ENCODE results near the gene ANKRD34C. TPM values are rescaled to one million over a fixed set of nuclear protein-coding genes. Genes with fewer than 3 reads are reported as not detected.

ANKRD34C gene
- total and polyA plus RNA-seq, 12 donors, result 0.01 to 2.8 (median 0.39) TPM; not detected in 1

GRCh38 chr15:79310985-79311900, 28.7 kb downstream of the ANKRD34C start, which contains the start of gene TMED3:
Gene TMED3, plus strand, starts transcription at chr15:79311112. Its CDS starts 138 bp downstream, at chr15:79311250.
- Histone ChIP-seq H3K27me3 (peaks cover 0 to 17% (median 8%) of the 10 kb centered on the region in 7 donors), H3K27ac (peak within 1 kb of the TSS in 5 of 10 donors; percentile 16 to 71 (median 34)), H3K36me3 (peaks cover 0 to 31% (median 10%) of the 10 kb centered on the region in 9 donors), H3K9me3 (no peaks in the 10 kb centered on the region), H3K4me3 (peak within 1 kb of the TSS; percentile 64 to 95 (median 76)), H3K4me1 (peaks cover 0 to 21% (median 15%) of the 10 kb centered on the region in 9 donors)
- 1 to 2% methylated on average over 52 to 69 of the region's 76 CpGs for WGBS, 2 donors
- peak in 4 of 9 donors; percentile 16 to 31 (median 20) for TF ChIP-seq CTCF (IDR thresholded peaks at IDR 0.05)
- DNase-seq, result peak; percentile 44 to 72
- intact Hi-C loops (cut with DNase I), result no loop called here
- peak; percentile 82 to 95 (median 92) for ATAC-seq

- WGBS, 2 donors, result 74 to 75% methylated on average over 8 of the region's 8 CpGs
- TF ChIP-seq CTCF (IDR thresholded peaks at IDR 0.05), result no peak
- Histone ChIP-seq H3K36me3 (peaks cover 0 to 38% (median 10%) of the 10 kb centered on the region in 9 donors), H3K4me1 (peaks cover 0 to 21% (median 15%) of the 10 kb centered on the region in 9 donors), H3K4me3 (peak overlapping the region; percentile 64 to 95 (median 76)), H3K9me3 (no peaks in the 10 kb centered on the region), H3K27ac (peak overlapping the region in 1 of 10 donors; percentile 71), H3K27me3 (peaks cover 0 to 14% (median 8%) of the 10 kb centered on the region in 7 donors)
- no peak for ATAC-seq
- intact Hi-C loops (cut with DNase I), result no loop called here
- no peak for DNase-seq
These were observed 29.5 kb downstream of the ANKRD34C start for GRCh38 chr15:79311901-79312553.

GRCh38 chr15:79314186-79314585, 31.7 kb downstream of the ANKRD34C start:
- no peak for TF ChIP-seq CTCF (IDR thresholded peaks at IDR 0.05)
- intact Hi-C loops (cut with DNase I), result no loop called here
- DNase-seq, result no peak
- Histone ChIP-seq H3K27ac (no peak overlapping the region), H3K4me3 (no peak overlapping the region), H3K36me3 (peaks cover 0 to 59% (median 15%) of the 10 kb centered on the region in 9 donors), H3K9me3 (no peaks in the 10 kb centered on the region), H3K4me1 (peaks cover 0 to 21% (median 15%) of the 10 kb centered on the region in 9 donors), H3K27me3 (peaks cover 0 to 7% (median 3%) of the 10 kb centered on the region in 7 donors)
- WGBS, 2 donors, result 98 to 100% methylated on average over 1 of the region's 1 CpG
- no peak for ATAC-seq

- peaks cover 0 to 3% (median 0%) of the 10 kb centered on the region in 7 donors for H3K27me3 ChIP-seq
- no peak for TF ChIP-seq CTCF (IDR thresholded peaks at IDR 0.05)
- ATAC-seq, result no peak
- peaks cover 0 to 65% (median 15%) of the 10 kb centered on the region in 9 donors for H3K36me3 ChIP-seq
- no peaks in the 10 kb centered on the region for H3K9me3 ChIP-seq
- no peak for DNase-seq
- H3K4me3 ChIP-seq, result no peak overlapping the region
- peaks cover 0 to 21% (median 15%) of the 10 kb centered on the region in 9 donors for H3K4me1 ChIP-seq
- intact Hi-C loops (cut with DNase I), result no loop called here
- WGBS, 2 donors, result 91% methylated on average over 6 of the region's 6 CpGs
- no peak overlapping the region for H3K27ac ChIP-seq
These were observed 32.3 kb downstream of the ANKRD34C start for GRCh38 chr15:79314811-79315210.
